WTC11 (cell line): ENCODE data around the gene SREBF1. TPM values are rescaled to one million over a fixed set of nuclear protein-coding genes. Genes with fewer than 3 reads are reported as not detected.

Experiments
- ATAC-seq: fragments of 200-7000 bp; cut with Tn5 transposase; 2 replicates; pipeline ENCODE4 v1.10.0; 2021; ENCODE audit warnings: mild to moderate bottlenecking, moderate library complexity
- CTCF ChIA-PET: fragments of 300-600 bp; sonication (Branson Sonifier 250); formaldehyde crosslinking; loops from one replicate; lab custom pipeline; 2021; ENCODE audit warnings: antibody characterized with exemption; lab: Charles Lee
- POLR2A ChIA-PET: fragments of 350-600 bp; sonication (Branson Sonifier 250); formaldehyde crosslinking; loops from one replicate; lab custom pipeline; 2021; ENCODE audit warnings: antibody characterized with exemption; lab: Charles Lee
- DNase-seq: peaks from one replicate; pipeline ENCODE4 v3.0.0; 2021; ENCODE audit warnings: low spot score
- H3K27ac Mint-ChIP-seq: 2 replicates; pipeline ENCODE4 v1.8.0; 2021; ENCODE audit warnings: mixed read lengths
- H3K27me3 Mint-ChIP-seq: 2 replicates; pipeline ENCODE4 v1.8.0; 2021; ENCODE audit warnings: low read depth, mild to moderate bottlenecking, moderate library complexity, mixed read lengths
- H3K36me3 Mint-ChIP-seq: 2 replicates; pipeline ENCODE4 v1.8.0; 2021; ENCODE audit warnings: mixed read lengths
- H3K4me1 Mint-ChIP-seq: 2 replicates; pipeline ENCODE4 v1.8.0; 2022; ENCODE audit warnings: mixed read lengths
- H3K4me3 Mint-ChIP-seq: 2 replicates; pipeline ENCODE4 v1.8.0; 2021; ENCODE audit warnings: mild to moderate bottlenecking, moderate library complexity, mixed read lengths
- H3K9me3 Mint-ChIP-seq: 2 replicates; pipeline ENCODE4 v1.8.0; 2021; ENCODE audit warnings: mixed read lengths
- ARID4B ChIP-seq: sonication (generic); formaldehyde crosslinking; IDR thresholded peaks from 2 replicates; pipeline ENCODE4 v1.8.0; 2023; ENCODE audit warnings: missing genetic modification reagents, mild to moderate bottlenecking, borderline replicate concordance
- ETV6 ChIP-seq: sonication (generic); formaldehyde crosslinking; IDR thresholded peaks from 2 replicates; pipeline ENCODE4 v1.8.1; 2022; ENCODE audit warnings: mild to moderate bottlenecking, missing genetic modification reagents
- FOXJ3 ChIP-seq: sonication (generic); formaldehyde crosslinking; IDR thresholded peaks from 2 replicates; pipeline ENCODE4 v1.9.0; 2021; ENCODE audit warnings: missing genetic modification reagents, mild to moderate bottlenecking, borderline replicate concordance
- MLX ChIP-seq: sonication (generic); formaldehyde crosslinking; IDR thresholded peaks from 2 replicates; pipeline ENCODE4 v1.8.1; 2023; ENCODE audit warnings: mild to moderate bottlenecking, missing genetic modification reagents, moderate library complexity
- NR1H2 ChIP-seq: sonication (generic); formaldehyde crosslinking; IDR thresholded peaks from 2 replicates; pipeline ENCODE4 v1.9.0; 2021; ENCODE audit warnings: mild to moderate bottlenecking, moderate library complexity, missing genetic modification reagents
- OVOL2 ChIP-seq: fragments of 250-450 bp; sonication (Bioruptor Pico); IDR thresholded peaks from 2 replicates; pipeline ENCODE4 v1.9.0; 2021; ENCODE audit warnings: mild to moderate bottlenecking, borderline replicate concordance
- ZNF232 ChIP-seq: sonication (generic); formaldehyde crosslinking; IDR thresholded peaks from 2 replicates; pipeline ENCODE4 v1.8.0; 2022; ENCODE audit warnings: mild to moderate bottlenecking, missing genetic modification reagents
- ZNF671 ChIP-seq: fragments of 250-450 bp; sonication (Bioruptor Pico); IDR thresholded peaks from 2 replicates; pipeline ENCODE4 v1.8.0; 2021; ENCODE audit warnings: mild to moderate bottlenecking
- total RNA-seq: library from RNA; stranded (reverse); gene quantifications from 3 replicates; pipeline ENCODE4 v1.2.3, GENCODE V29; 2021
- TF ChIP-seq, protein P1 (sequence below): sonication (generic); formaldehyde crosslinking; IDR thresholded peaks from 2 replicates; pipeline ENCODE4 v1.8.1; 2022; ENCODE audit warnings: low read depth, missing genetic modification reagents, borderline replicate concordance
- TF ChIP-seq, protein P2 (sequence below): sonication (generic); formaldehyde crosslinking; IDR thresholded peaks from 2 replicates; pipeline ENCODE4 v1.8.0; 2023; ENCODE audit warnings: missing genetic modification reagents
- TF ChIP-seq, protein P3 (sequence below): fragments of 250-450 bp; sonication (Bioruptor Pico); IDR thresholded peaks from 2 replicates; pipeline ENCODE4 v1.9.0; 2021; ENCODE audit warnings: moderate library complexity, mild to moderate bottlenecking, inconsistent platforms, borderline replicate concordance
- TF ChIP-seq, protein P4 (sequence below): sonication (generic); formaldehyde crosslinking; IDR thresholded peaks from 2 replicates; pipeline ENCODE4 v1.8.1; 2022; ENCODE audit warnings: low read depth, mild to moderate bottlenecking, moderate library complexity, missing genetic modification reagents, borderline replicate concordance

SREBF1 gene
- total RNA-seq, 1 experiment from 2014 or later: 93.7 TPM

DNA sequence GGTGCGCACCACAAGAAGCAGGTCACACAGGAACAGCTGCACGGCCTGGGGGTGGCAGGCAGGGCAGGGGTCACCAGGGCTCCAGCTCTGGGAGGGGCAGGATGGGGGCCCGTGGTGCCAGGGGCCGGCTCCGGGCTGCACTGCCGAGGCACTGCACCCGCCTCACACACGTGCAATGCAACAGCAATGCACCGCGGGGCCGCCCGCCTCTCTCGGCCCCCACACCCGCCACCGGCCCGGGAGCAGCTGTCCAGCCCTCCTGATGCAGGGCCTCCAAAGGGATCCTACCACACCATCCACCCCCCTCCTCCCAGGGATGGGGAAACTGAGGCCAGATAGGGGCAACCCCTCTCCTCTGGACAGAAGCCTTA is 23.1 kb downstream of the SREBF1 start:
- DNase-seq (no peak), ATAC-seq (no peak)
- ChIA-PET CTCF (interaction anchor here (0.8 to 3.1 kb wide), 9 partner anchors 12 to 106 kb away, joined by 6 to 60 read pairs (median 13); no protein-coding TSS in a partner anchor), POLR2A (interaction anchor here (1.5 to 3.6 kb wide), 2 partner anchors 23 to 65 kb away, joined by 5 to 34 read pairs; partner anchors contain the start of gene SREBF1)
- Mint-ChIP-seq H3K4me1 (peaks cover 24% of the 10 kb centered on the region), H3K27ac (no peak overlapping the region), H3K27me3 (peaks cover 6% of the 10 kb centered on the region), H3K4me3 (no peak overlapping the region), H3K9me3 (no peaks in the 10 kb centered on the region), H3K36me3 (peaks cover 28% of the 10 kb centered on the region)
- TF ChIP-seq, protein P1, sequence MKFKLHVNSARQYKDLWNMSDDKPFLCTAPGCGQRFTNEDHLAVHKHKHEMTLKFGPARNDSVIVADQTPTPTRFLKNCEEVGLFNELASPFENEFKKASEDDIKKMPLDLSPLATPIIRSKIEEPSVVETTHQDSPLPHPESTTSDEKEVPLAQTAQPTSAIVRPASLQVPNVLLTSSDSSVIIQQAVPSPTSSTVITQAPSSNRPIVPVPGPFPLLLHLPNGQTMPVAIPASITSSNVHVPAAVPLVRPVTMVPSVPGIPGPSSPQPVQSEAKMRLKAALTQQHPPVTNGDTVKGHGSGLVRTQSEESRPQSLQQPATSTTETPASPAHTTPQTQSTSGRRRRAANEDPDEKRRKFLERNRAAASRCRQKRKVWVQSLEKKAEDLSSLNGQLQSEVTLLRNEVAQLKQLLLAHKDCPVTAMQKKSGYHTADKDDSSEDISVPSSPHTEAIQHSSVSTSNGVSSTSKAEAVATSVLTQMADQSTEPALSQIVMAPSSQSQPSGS: no peak
- TF ChIP-seq, protein P2, sequence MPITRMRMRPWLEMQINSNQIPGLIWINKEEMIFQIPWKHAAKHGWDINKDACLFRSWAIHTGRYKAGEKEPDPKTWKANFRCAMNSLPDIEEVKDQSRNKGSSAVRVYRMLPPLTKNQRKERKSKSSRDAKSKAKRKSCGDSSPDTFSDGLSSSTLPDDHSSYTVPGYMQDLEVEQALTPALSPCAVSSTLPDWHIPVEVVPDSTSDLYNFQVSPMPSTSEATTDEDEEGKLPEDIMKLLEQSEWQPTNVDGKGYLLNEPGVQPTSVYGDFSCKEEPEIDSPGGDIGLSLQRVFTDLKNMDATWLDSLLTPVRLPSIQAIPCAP: no peak
- TF ChIP-seq ARID4B (CRISPR knock-in tag) (no peak), OVOL2 (CRISPR knock-in tag) (no peak), ZNF232 (CRISPR knock-in tag) (no peak), NR1H2 (no peak), ETV6 (CRISPR knock-in tag) (no peak), MLX (no peak), ZNF671 (CRISPR knock-in tag) (no peak)
- TF ChIP-seq, protein P3, sequence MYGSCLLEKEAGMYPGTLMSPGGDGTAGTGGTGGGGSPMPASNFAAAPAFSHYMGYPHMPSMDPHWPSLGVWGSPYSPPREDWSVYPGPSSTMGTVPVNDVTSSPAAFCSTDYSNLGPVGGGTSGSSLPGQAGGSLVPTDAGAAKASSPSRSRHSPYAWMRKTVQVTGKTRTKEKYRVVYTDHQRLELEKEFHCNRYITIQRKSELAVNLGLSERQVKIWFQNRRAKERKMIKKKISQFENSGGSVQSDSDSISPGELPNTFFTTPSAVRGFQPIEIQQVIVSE: no peak

DNA sequence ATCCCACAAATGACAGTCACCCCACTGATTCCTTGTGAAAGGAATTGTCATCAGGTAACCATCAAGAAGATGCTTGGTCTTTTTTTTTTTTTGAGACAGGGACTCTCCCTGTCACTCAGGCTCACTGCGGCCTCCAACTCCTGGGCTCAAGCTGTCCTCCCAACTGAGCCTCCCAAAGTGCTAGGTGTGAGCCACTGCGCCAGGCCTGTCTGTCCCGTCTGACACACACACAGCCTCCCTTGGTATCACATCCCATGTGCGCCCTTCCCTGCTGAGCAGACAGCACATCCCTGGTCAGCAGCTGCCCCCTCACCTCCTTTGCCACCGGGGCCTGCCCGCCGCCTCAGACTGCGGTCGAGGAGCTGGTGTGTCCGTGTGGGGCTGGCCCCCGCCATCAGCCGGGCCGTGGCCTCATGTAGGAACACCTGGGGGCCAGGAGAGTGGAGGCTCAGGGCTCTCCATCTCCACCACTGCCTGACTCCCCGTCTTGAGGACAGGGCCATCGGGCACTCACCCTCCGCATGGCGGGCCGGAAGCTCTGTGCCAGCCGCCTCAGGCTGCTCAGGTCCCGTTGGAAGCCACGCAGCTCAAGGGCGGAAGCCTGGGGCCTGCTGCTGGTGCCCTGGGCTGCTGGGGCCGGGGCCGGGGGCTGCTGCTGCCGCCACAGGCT is 23.6 kb downstream of the SREBF1 start:
- ChIA-PET POLR2A (interaction anchor here (0.7 to 3.6 kb wide), 6 partner anchors 15 to 823 kb away, joined by 3 to 34 read pairs (median 5); partner anchors contain the start of gene SREBF1), CTCF (interaction anchor here (0.6 to 4.7 kb wide), 44 partner anchors 7 to 194 kb away, joined by 3 to 60 read pairs (median 6); partner anchors contain the start of gene SREBF1)
- Mint-ChIP-seq H3K4me3 (no peak overlapping the region), H3K9me3 (no peaks in the 10 kb centered on the region), H3K27me3 (peaks cover 10% of the 10 kb centered on the region), H3K4me1 (peaks cover 22% of the 10 kb centered on the region), H3K27ac (no peak overlapping the region), H3K36me3 (peaks cover 24% of the 10 kb centered on the region)
- ATAC-seq (no peak), DNase-seq (no peak)
- TF ChIP-seq MLX (no peak), FOXJ3 (no peak)
- TF ChIP-seq, protein P4, sequence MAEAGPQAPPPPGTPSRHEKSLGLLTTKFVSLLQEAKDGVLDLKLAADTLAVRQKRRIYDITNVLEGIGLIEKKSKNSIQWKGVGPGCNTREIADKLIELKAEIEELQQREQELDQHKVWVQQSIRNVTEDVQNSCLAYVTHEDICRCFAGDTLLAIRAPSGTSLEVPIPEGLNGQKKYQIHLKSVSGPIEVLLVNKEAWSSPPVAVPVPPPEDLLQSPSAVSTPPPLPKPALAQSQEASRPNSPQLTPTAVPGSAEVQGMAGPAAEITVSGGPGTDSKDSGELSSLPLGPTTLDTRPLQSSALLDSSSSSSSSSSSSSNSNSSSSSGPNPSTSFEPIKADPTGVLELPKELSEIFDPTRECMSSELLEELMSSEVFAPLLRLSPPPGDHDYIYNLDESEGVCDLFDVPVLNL (CRISPR knock-in tag): 0 out of 2 replicates have a peak, but pooled peaks have one; percentile 35
